Measurements from ENCODE around the gene OAS3.

- TF ChIP-seq CTCF (conservative IDR thresholded peaks at IDR 0.05 in 1 of 2, IDR thresholded peaks at IDR 0.05 in 1 of 2; ENCODE audit: extremely low read depth in 1 of 2, insufficient read depth in 1 of 2, low read depth in 1 of 2, low read length in 2 of 2) (no peak), EZH2 (IDR thresholded peaks at IDR 0.05; ENCODE audit: borderline replicate concordance, low read length) (no peak)
Observed at GRCh38 chr12:112973818-112974231, 35.6 kb downstream of the OAS3 start.

All from mammary epithelial cell (primary cell).